ENCODE results near the gene TTLL12.

The TTLL12 gene

GRCh38 chr22:43181321-43182076 lies 5.4 kb downstream of the TTLL12 start:
- Histone ChIP-seq H3K27me3 (no peaks in the 10 kb centered on the region), H3K9me3 (no peaks in the 10 kb centered on the region), H3K4me1 (peaks cover 0 to 18% (median 15%) of the 10 kb centered on the region in 4 donors), H3K4me3 (no peak overlapping the region), H3K27ac (no peak overlapping the region), H3K36me3 (peaks cover 22 to 59% (median 32%) of the 10 kb centered on the region in 3 donors)
- TF ChIP-seq CTCF (IDR thresholded peaks at IDR 0.05): no peak
- intact Hi-C loops (cut with DNase I; ENCODE audit: low total_unique reads): no loop called here
- DNase-seq: no peak

- H3K27ac ChIP-seq: no peak overlapping the region
Observed at GRCh38 chr22:43180670-43181069, 6.3 kb downstream of the TTLL12 start.

GRCh38 chr22:43179911-43180195 lies 7.1 kb downstream of the TTLL12 start:
- H3K36me3 ChIP-seq: peaks cover 23 to 75% (median 39%) of the 10 kb centered on the region in 3 donors
- intact Hi-C loops (cut with DNase I; ENCODE audit: low total_unique reads): no loop called here
- no peak overlapping the region for H3K4me3 ChIP-seq
- TF ChIP-seq CTCF (IDR thresholded peaks at IDR 0.05): no peak
- H3K9me3 ChIP-seq: no peaks in the 10 kb centered on the region
- peaks cover 0 to 7% (median under 1%) of the 10 kb centered on the region in 4 donors for H3K4me1 ChIP-seq
- H3K27me3 ChIP-seq: no peaks in the 10 kb centered on the region
- no peak for DNase-seq
- no peak overlapping the region for H3K27ac ChIP-seq

More at GRCh38 chr22:43180670-43181069, 6.3 kb downstream of the TTLL12 start:
- Histone ChIP-seq H3K4me3 (no peak overlapping the region), H3K9me3 (no peaks in the 10 kb centered on the region), H3K27me3 (no peaks in the 10 kb centered on the region), H3K36me3 (peaks cover 22 to 67% (median 32%) of the 10 kb centered on the region in 3 donors), H3K4me1 (peaks cover 0 to 14% (median 7%) of the 10 kb centered on the region in 4 donors)
- intact Hi-C loops (cut with DNase I; ENCODE audit: low total_unique reads): no loop called here
- TF ChIP-seq CTCF (IDR thresholded peaks at IDR 0.05): no peak
- no peak for DNase-seq

- intact Hi-C loops (cut with DNase I; ENCODE audit: low total_unique reads): no loop called here
- no peaks in the 10 kb centered on the region for H3K9me3 ChIP-seq
- TF ChIP-seq CTCF (IDR thresholded peaks at IDR 0.05): no peak
- no peak for DNase-seq
- no peak overlapping the region for H3K4me3 ChIP-seq
- H3K4me1 ChIP-seq: peaks cover 0 to 2% (median 0%) of the 10 kb centered on the region in 4 donors
- H3K27ac ChIP-seq: no peak overlapping the region
- no peaks in the 10 kb centered on the region for H3K27me3 ChIP-seq
- H3K36me3 ChIP-seq: peaks cover 27 to 80% (median 44%) of the 10 kb centered on the region in 3 donors
Observed at GRCh38 chr22:43179146-43179910, 7.6 kb downstream of the TTLL12 start.

GRCh38 chr22:43177479-43177878 lies 9.5 kb downstream of the TTLL12 start:
- Histone ChIP-seq H3K4me3 (no peak overlapping the region), H3K36me3 (peaks cover 44 to 95% (median 57%) of the 10 kb centered on the region in 3 donors), H3K27ac (no peak overlapping the region), H3K4me1 (no peaks in the 10 kb centered on the region), H3K27me3 (no peaks in the 10 kb centered on the region), H3K9me3 (no peaks in the 10 kb centered on the region)
- no peak for TF ChIP-seq CTCF (IDR thresholded peaks at IDR 0.05)
- DNase-seq: no peak
- intact Hi-C loops (cut with DNase I; ENCODE audit: low total_unique reads): no loop called here
